BLaER1 treated with 17β-estradiol and CSF1 and Interleukin-3, amounts not matched to agents 10 nM and 100 nM (cell line): ENCODE measurements around the gene GJD4.

Source experiments
- H3K27ac ChIP-seq, 11 experiments: shearing (Covaris generic); formaldehyde crosslinking; 2 replicates each; pipeline ENCODE4 v1.8.1; 2022
- H3K27me3 ChIP-seq, 11 experiments: shearing (Covaris generic); formaldehyde crosslinking; 2 replicates each; pipeline ENCODE4 v1.8.1; 2022
- H3K36me3 ChIP-seq, 11 experiments: shearing (Covaris generic); formaldehyde crosslinking; 2 replicates each; pipeline ENCODE4 v1.8.1; 2022
- H3K4me1 ChIP-seq, 10 experiments: shearing (Covaris generic); formaldehyde crosslinking; 2 replicates each; pipeline ENCODE4 v1.8.1; 2022
- H3K4me2 ChIP-seq, 11 experiments: shearing (Covaris generic); formaldehyde crosslinking; 2 replicates each; pipeline ENCODE4 v1.8.1; 2022
- H3K4me3 ChIP-seq, 10 experiments: shearing (Covaris generic); formaldehyde crosslinking; 2 replicates each; pipeline ENCODE4 v1.8.1; 2022
- H3K9ac ChIP-seq, 11 experiments: shearing (Covaris generic); formaldehyde crosslinking; 2 replicates each; pipeline ENCODE4 v1.8.1; 2022
- H3K9me3 ChIP-seq, 11 experiments: shearing (Covaris generic); formaldehyde crosslinking; replicated peaks in 1 of 11; 2 replicates each; pipeline ENCODE4 v1.8.1; 2022
- H4K20me1 ChIP-seq, 11 experiments: shearing (Covaris generic); formaldehyde crosslinking; 2 replicates each; pipeline ENCODE4 v1.8.1; 2022
- Cebpa-rat ChIP-seq, 11 experiments: shearing (Covaris generic); IDR thresholded peaks; 2 replicates each; pipeline ENCODE4 v1.8.1; 2022

The GJD4 gene

DNA sequence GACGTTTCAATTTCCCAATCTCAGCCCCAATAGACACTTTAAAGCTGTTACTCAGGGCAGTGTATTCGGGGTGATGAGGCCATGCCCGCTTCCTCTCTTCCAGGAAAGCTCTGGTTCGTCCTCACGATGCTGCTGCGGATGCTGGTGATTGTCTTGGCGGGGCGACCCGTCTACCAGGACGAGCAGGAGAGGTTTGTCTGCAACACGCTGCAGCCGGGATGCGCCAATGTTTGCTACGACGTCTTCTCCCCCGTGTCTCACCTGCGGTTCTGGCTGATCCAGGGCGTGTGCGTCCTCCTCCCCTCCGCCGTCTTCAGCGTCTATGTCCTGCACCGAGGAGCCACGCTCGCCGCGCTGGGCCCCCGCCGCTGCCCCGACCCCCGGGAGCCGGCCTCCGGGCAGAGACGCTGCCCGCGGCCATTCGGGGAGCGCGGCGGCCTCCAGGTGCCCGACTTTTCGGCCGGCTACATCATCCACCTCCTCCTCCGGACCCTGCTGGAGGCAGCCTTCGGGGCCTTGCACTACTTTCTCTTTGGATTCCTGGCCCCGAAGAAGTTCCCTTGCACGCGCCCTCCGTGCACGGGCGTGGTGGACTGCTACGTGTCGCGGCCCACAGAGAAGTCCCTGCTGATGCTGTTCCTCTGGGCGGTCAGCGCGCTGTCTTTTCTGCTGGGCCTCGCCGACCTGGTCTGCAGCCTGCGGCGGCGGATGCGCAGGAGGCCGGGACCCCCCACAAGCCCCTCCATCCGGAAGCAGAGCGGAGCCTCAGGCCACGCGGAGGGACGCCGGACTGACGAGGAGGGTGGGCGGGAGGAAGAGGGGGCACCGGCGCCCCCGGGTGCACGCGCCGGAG is 2.6 kb downstream of the GJD4 start:
- no peak overlapping the region for H3K9ac ChIP-seq
- peaks cover 18 to 33% (median 29%) of the 10 kb centered on the region in 11 experiments for H3K9me3 ChIP-seq
- H3K36me3 ChIP-seq, result no peaks in the 10 kb centered on the region
- no peak overlapping the region for H3K27ac ChIP-seq
- H3K4me1 ChIP-seq, result no peaks in the 10 kb centered on the region
- no peaks in the 10 kb centered on the region for H4K20me1 ChIP-seq
- no peak overlapping the region for H3K4me2 ChIP-seq
- H3K4me3 ChIP-seq, result no peak overlapping the region
- no peaks in the 10 kb centered on the region for H3K27me3 ChIP-seq
- TF ChIP-seq Cebpa-rat (IDR thresholded peaks at IDR 0.05), result no peak

DNA sequence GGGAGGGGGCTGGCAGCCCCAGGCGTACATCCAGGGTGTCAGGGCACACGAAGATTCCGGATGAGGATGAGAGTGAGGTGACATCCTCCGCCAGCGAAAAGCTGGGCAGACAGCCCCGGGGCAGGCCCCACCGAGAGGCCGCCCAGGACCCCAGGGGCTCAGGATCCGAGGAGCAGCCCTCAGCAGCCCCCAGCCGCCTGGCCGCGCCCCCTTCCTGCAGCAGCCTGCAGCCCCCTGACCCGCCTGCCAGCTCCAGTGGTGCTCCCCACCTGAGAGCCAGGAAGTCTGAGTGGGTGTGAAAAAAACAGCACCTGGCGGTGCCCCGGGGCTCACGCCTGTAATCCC is 3.2 kb downstream of the GJD4 start:
- H3K27ac ChIP-seq, result no peak overlapping the region
- no peak overlapping the region for H3K4me2 ChIP-seq
- H3K9me3 ChIP-seq, result peaks cover 18 to 33% (median 29%) of the 10 kb centered on the region in 11 experiments
- no peaks in the 10 kb centered on the region for H4K20me1 ChIP-seq
- no peaks in the 10 kb centered on the region for H3K4me1 ChIP-seq
- no peak overlapping the region for H3K9ac ChIP-seq
- H3K36me3 ChIP-seq, result no peaks in the 10 kb centered on the region
- no peak overlapping the region for H3K4me3 ChIP-seq
- no peak for TF ChIP-seq Cebpa-rat (IDR thresholded peaks at IDR 0.05)
- H3K27me3 ChIP-seq, result no peaks in the 10 kb centered on the region

DNA sequence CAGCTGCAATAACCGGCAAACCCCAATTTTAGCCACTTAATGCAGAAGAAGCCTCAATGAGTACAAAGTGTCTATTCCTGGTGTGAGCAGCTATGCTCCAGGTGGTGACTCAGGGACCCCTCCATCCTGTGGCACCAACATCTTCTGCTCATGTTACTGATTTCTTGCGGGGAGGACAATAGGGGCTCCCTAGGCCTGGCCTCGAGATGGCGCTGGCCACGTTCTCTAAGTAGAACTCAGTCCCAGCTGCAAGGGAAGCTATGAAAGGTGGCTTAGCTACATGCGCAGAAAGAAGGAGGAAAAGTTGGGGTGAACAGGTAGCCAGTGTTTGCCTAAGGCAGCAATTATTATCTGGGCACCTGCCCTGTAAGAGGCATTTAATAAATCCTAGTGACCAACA is 6.6 kb downstream of the GJD4 start:
- no peaks in the 10 kb centered on the region for H3K4me1 ChIP-seq
- no peaks in the 10 kb centered on the region for H3K36me3 ChIP-seq
- TF ChIP-seq Cebpa-rat (IDR thresholded peaks at IDR 0.05), result no peak

DNA sequence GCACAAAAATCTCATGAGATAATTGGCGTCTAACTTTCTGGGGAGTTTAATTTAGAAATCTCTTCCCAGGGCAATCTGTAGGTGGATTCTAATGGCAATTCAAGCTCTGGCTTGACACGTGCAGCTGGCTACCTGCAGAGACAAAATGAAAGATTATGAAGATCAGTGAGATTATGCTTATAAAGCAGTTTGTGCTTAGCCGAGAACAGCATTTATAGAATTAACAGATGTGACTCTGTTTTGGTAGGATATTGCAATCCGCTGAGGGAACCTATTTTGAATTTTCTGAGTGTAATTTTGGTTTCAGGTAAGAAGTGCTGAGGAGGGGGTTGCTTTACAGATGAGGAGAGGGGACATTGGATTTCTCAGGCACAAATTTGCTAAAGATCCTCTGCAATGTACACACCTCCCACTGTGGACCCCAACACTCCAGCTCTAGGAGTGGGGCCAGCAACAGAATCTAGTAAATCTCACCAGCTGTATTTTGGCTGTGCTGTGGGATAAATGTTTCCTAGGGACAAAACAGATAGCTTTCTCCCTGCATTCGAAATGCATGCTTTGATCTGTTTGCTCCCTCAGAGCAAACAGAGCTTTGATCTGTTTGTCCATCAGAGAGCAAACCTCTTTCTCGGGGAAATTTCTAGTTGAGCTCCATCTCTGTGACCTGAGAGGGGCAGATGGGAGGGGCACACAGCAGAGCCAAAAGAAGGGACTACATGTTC is 7.4 kb downstream of the GJD4 start:
- no peak for TF ChIP-seq Cebpa-rat (IDR thresholded peaks at IDR 0.05)
- Histone ChIP-seq H3K9me3 (peaks cover 18 to 29% (median 28%) of the 10 kb centered on the region in 11 experiments), H3K36me3 (no peaks in the 10 kb centered on the region), H3K9ac (no peak overlapping the region), H3K27me3 (no peaks in the 10 kb centered on the region), H3K27ac (no peak overlapping the region), H3K4me2 (no peak overlapping the region), H3K4me1 (no peaks in the 10 kb centered on the region), H4K20me1 (no peaks in the 10 kb centered on the region), H3K4me3 (no peak overlapping the region)

More for the DNA sequence above, 6.6 kb downstream of the GJD4 start:
- no peaks in the 10 kb centered on the region for H3K27me3 ChIP-seq
- H4K20me1 ChIP-seq, result no peaks in the 10 kb centered on the region
- H3K4me2 ChIP-seq, result no peak overlapping the region
- no peak overlapping the region for H3K27ac ChIP-seq
- no peak overlapping the region for H3K4me3 ChIP-seq
- no peak overlapping the region for H3K9ac ChIP-seq
- peaks cover 18 to 33% (median 29%) of the 10 kb centered on the region in 11 experiments for H3K9me3 ChIP-seq

DNA sequence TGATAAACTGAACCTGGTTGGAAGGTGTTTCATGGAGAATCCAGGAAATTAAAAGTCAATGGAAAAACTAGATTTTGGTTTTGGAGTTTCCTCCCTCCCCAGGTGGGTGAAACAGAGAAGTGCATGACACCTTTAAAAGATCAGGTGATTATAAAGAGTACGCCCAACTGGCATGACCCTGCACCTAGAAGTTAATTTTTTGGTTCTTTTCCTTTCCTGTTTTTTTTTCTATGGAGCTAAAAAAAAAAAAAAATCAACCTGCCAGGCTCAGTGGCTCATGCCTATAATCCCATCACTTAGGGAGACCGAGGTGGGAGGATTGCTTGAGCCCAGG is 7.9 kb downstream of the GJD4 start:
- H3K4me3 ChIP-seq, result no peak overlapping the region
- no peak overlapping the region for H3K9ac ChIP-seq
- no peak overlapping the region for H3K4me2 ChIP-seq
- H3K27ac ChIP-seq, result no peak overlapping the region
- no peaks in the 10 kb centered on the region for H3K27me3 ChIP-seq
- H3K9me3 ChIP-seq, result peaks cover 18 to 24% (median 23%) of the 10 kb centered on the region in 11 experiments
- H4K20me1 ChIP-seq, result no peaks in the 10 kb centered on the region
- no peak for TF ChIP-seq Cebpa-rat (IDR thresholded peaks at IDR 0.05)
- no peaks in the 10 kb centered on the region for H3K36me3 ChIP-seq
- no peaks in the 10 kb centered on the region for H3K4me1 ChIP-seq

DNA sequence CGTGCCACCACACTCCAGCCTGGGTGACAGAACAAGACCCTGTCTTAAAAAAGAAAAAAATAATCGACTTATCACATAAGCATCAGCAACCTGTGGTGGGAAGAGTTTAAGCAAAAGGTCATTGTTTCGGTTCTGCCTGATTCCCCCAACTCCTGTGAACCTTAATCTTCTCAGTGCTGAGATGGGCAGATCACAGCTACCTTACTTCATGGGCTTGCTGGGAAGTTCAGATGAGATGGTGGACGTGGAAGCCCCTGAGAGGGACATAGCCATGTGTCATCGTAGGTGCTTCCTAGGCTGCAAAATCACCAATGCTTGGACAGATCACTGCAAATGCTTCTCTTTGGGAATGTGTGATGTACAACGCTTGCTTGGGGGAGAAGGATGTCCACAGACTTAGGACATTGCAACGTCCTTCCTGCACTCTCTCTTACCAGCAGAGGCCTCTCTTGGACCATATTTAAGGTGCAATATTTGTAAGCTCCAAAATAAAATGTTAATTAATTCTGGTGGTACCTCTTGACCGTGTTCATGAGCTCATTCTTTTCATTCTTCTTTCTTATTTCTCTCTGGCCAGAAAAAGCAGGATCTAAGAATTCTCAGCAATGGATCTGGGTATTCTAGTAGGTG is 8.6 kb downstream of the GJD4 start:
- no peaks in the 10 kb centered on the region for H4K20me1 ChIP-seq
- no peaks in the 10 kb centered on the region for H3K36me3 ChIP-seq
- no peaks in the 10 kb centered on the region for H3K27me3 ChIP-seq
- H3K27ac ChIP-seq, result no peak overlapping the region
- no peaks in the 10 kb centered on the region for H3K4me1 ChIP-seq
- H3K9me3 ChIP-seq, result peaks cover 13 to 19% (median 17%) of the 10 kb centered on the region in 11 experiments
- no peak overlapping the region for H3K9ac ChIP-seq
- H3K4me2 ChIP-seq, result no peak overlapping the region
- no peak for TF ChIP-seq Cebpa-rat (IDR thresholded peaks at IDR 0.05)
- H3K4me3 ChIP-seq, result no peak overlapping the region

DNA sequence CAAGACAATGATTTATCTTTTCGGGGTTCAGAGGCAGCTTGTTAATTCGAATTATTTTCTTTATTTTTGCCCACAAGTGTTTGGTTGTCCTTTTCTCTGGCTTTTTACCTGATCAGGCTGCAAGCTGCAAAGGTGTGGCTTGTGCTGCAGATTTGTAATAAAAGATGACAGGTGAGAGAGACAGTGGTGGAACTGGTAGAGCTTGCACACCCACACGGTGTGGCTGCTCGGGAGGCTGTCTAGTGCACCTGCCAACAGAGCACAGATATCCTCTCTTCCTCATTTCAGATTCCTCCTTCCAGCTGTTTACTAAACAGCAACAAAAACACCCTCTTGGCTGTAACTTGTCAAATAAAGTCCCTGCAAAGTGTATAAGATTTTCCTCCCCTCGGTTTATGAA is 9.2 kb downstream of the GJD4 start:
- no peaks in the 10 kb centered on the region for H3K27me3 ChIP-seq
- H3K4me1 ChIP-seq, result no peaks in the 10 kb centered on the region
- H3K4me3 ChIP-seq, result no peak overlapping the region
- no peak overlapping the region for H3K4me2 ChIP-seq
- peaks cover 11 to 20% (median 13%) of the 10 kb centered on the region in 11 experiments for H3K9me3 ChIP-seq
- H4K20me1 ChIP-seq, result no peaks in the 10 kb centered on the region
- H3K9ac ChIP-seq, result no peak overlapping the region
- no peak overlapping the region for H3K27ac ChIP-seq
- no peak for TF ChIP-seq Cebpa-rat (IDR thresholded peaks at IDR 0.05)
- no peaks in the 10 kb centered on the region for H3K36me3 ChIP-seq

DNA sequence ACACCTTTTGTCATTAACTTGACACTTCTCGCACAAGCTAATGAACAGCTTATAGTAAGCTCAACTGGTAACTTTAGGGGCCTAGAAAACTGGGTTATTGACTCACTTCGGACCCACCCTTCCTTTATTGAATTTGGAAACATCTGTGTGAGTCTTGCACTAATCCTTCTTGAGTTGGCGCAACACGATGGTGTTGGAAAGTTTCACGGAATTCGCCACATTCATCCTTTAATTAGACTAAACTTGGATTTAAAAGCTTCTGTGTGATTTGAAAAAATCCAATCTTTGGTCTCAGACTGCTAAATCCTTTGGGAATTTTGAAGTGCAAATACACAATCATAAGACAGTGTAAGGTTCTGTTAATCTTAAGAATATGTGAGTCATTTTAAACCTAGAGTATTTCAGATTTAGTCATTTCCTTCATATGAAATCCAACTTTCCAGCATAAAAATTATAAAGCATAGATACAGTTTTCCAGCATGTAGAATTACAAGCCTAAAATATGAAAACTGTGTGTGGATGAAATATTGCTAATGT is 21.9 kb downstream of the GJD4 start:
- Histone ChIP-seq H3K27me3 (no peaks in the 10 kb centered on the region), H3K9me3 (no peaks in the 10 kb centered on the region), H3K27ac (no peak overlapping the region), H3K4me2 (no peak overlapping the region), H3K4me3 (no peak overlapping the region), H4K20me1 (no peaks in the 10 kb centered on the region), H3K36me3 (no peaks in the 10 kb centered on the region), H3K9ac (no peak overlapping the region), H3K4me1 (no peaks in the 10 kb centered on the region)
- no peak for TF ChIP-seq Cebpa-rat (IDR thresholded peaks at IDR 0.05)

DNA sequence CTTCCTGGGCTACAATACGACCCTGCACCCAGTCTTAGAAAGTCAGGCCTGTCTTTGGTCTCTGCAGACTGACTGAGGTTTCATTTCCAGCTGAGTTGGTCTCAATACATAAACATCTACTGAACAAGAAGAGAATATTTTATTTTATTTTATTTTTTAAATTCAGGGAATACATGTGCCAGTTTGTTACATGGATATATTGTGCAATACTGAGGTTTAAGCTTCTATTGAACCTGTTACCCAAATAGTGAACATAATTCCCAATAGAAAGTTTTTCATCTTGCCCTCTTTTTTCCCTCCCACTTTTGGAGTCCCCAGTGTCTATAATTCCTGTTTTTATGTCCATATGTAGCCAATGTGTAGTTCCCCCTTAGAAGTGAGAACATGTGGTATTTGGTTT is 26.3 kb downstream of the GJD4 start:
- H3K4me2 ChIP-seq, result no peak overlapping the region
- peaks cover 0 to 7% (median 0%) of the 10 kb centered on the region in 11 experiments; a peak in 2 of 22 replicates for H4K20me1 ChIP-seq
- H3K4me1 ChIP-seq, result no peaks in the 10 kb centered on the region
- H3K9me3 ChIP-seq, result no peaks in the 10 kb centered on the region
- H3K36me3 ChIP-seq, result no peaks in the 10 kb centered on the region
- no peaks in the 10 kb centered on the region for H3K27me3 ChIP-seq
- H3K4me3 ChIP-seq, result no peak overlapping the region
- H3K9ac ChIP-seq, result no peak overlapping the region
- 0 out of 22 replicates have a peak, but pooled peaks of 2 of the 11 experiments have one; percentile 38 to 40 for TF ChIP-seq Cebpa-rat (IDR thresholded peaks at IDR 0.05)
- H3K27ac ChIP-seq, result no peak overlapping the region
